MM.1S (cell line): ENCODE results near the gene ZIC2.

Source experiments
- EZH2 ChIP-seq: fragments of 300-600 bp; sonication (generic); optimal IDR thresholded peaks from 2 replicates; pipeline ENCODE3; 2017; ENCODE audit warnings: low read depth, mild to moderate bottlenecking, antibody characterized with exemption, low read length, mixed read lengths
- TF ChIP-seq, protein P1 (sequence below): fragments of 300-600 bp; sonication (generic); IDR thresholded peaks from 2 replicates; pipeline ENCODE4 v1.5.1; 2016; ENCODE audit warnings: antibody characterized with exemption, low read length, mixed read lengths

DNA sequence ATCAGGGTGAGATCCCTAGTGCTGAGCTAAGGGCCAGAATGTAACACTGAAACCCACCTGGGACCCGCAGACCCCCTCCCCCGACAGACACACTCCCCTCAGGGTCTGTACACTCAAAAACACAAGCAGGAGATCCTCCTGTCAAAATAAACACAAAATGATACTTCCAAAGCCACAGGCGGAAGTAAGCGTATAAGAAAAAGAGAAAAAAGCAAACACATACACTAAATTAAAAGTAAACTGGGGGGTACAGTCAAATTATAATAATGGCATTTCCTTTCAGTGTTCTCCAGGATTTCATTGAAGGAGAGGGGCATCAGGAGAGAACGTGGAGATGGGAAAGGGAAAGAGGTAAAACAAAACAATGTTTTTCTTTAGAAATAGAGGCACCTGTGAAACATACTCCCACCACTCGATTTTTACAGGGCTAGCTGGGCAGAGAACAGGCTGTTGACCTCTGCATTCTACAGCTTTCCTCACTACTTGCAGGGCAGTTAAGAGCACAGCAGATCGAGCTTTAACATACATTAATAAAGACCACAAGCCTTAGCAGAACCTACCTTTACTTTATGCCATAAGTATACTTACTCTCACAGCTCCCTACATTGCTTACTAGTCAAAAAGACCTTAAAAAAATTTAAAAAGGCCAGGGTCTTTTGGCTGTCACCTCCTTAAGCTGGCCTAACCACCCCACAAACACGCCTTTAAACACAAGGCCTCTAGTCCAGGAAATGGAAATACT is 15.3 kb upstream of the ZIC2 start:
- TF ChIP-seq, protein P1, sequence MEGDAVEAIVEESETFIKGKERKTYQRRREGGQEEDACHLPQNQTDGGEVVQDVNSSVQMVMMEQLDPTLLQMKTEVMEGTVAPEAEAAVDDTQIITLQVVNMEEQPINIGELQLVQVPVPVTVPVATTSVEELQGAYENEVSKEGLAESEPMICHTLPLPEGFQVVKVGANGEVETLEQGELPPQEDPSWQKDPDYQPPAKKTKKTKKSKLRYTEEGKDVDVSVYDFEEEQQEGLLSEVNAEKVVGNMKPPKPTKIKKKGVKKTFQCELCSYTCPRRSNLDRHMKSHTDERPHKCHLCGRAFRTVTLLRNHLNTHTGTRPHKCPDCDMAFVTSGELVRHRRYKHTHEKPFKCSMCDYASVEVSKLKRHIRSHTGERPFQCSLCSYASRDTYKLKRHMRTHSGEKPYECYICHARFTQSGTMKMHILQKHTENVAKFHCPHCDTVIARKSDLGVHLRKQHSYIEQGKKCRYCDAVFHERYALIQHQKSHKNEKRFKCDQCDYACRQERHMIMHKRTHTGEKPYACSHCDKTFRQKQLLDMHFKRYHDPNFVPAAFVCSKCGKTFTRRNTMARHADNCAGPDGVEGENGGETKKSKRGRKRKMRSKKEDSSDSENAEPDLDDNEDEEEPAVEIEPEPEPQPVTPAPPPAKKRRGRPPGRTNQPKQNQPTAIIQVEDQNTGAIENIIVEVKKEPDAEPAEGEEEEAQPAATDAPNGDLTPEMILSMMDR, result no peak
- no peak for TF ChIP-seq EZH2
